Esophagus squamous epithelium (tissue), 4 donors: ENCODE results near the gene MYL3.

Experiments
- POLR2A ChIP-seq, 4 donors: fragments of 450-650 bp; IDR thresholded peaks; one replicate each; pipeline ENCODE4 v1.6.1; 2017; ENCODE audit warnings: antibody characterized with exemption in 4 of 4, mild to moderate bottlenecking in 4 of 4, moderate library complexity in 3 of 4
- TF ChIP-seq, protein P1 (sequence below), 6 experiments: fragments of 450-650 bp in 4 of 6; fragments of 200-600 bp in 2 of 6; sonication (generic) in 2 of 6; IDR thresholded peaks; one replicate each; pipeline ENCODE4 v1.5.1; 2016 to 2019; ENCODE audit warnings: antibody characterized with exemption in 6 of 6, mild to moderate bottlenecking in 4 of 6, moderate library complexity in 4 of 6

- TF ChIP-seq, protein P1, sequence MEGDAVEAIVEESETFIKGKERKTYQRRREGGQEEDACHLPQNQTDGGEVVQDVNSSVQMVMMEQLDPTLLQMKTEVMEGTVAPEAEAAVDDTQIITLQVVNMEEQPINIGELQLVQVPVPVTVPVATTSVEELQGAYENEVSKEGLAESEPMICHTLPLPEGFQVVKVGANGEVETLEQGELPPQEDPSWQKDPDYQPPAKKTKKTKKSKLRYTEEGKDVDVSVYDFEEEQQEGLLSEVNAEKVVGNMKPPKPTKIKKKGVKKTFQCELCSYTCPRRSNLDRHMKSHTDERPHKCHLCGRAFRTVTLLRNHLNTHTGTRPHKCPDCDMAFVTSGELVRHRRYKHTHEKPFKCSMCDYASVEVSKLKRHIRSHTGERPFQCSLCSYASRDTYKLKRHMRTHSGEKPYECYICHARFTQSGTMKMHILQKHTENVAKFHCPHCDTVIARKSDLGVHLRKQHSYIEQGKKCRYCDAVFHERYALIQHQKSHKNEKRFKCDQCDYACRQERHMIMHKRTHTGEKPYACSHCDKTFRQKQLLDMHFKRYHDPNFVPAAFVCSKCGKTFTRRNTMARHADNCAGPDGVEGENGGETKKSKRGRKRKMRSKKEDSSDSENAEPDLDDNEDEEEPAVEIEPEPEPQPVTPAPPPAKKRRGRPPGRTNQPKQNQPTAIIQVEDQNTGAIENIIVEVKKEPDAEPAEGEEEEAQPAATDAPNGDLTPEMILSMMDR (IDR thresholded peaks at IDR 0.05): no peak
- TF ChIP-seq POLR2A (IDR thresholded peaks at IDR 0.05): no peak
Observed at GRCh38 chr3:46901061-46901460, 37.8 kb upstream of the MYL3 start.
